DND-41 (cell line): ENCODE data around the gene SYNE1.

ENCODE experiments used
- ATAC-seq: fragments of 200-7000 bp; cut with Tn5 transposase; 3 replicates; pipeline ENCODE4 v1.9.1; 2021; ENCODE audit warnings: low read depth; ENCODE audit not compliant: insufficient read depth
- DNase-seq: peaks from one replicate; pipeline ENCODE4 v3.0.0-alpha.2; 2020
- H2AFZ ChIP-seq: 2 replicates; pipeline ENCODE4 v1.6.0; 2012; ENCODE audit warnings: low read depth, low read length
- H3K27ac ChIP-seq: 2 replicates; pipeline ENCODE4 v1.5.1; 2012; ENCODE audit warnings: low read length, inconsistent platforms
- H3K27me3 ChIP-seq: fragments of 200-600 bp; sonication (generic); 2 replicates; pipeline ENCODE4 v1.6.0; 2012; ENCODE audit warnings: low read length, mild to moderate bottlenecking, inconsistent platforms; ENCODE audit not compliant: insufficient read depth, poor library complexity
- H3K36me3 ChIP-seq: 2 replicates; pipeline ENCODE4 v1.5.1; 2012; ENCODE audit warnings: low read length, inconsistent platforms; ENCODE audit not compliant: insufficient read depth
- H3K4me1 ChIP-seq: 2 replicates; pipeline ENCODE4 v1.5.1; 2012; ENCODE audit warnings: mild to moderate bottlenecking, low read length; ENCODE audit not compliant: insufficient read depth
- H3K4me2 ChIP-seq: 2 replicates; pipeline ENCODE4 v1.6.0; 2012; ENCODE audit warnings: mild to moderate bottlenecking, moderate library complexity, low read length, inconsistent platforms; ENCODE audit not compliant: insufficient read depth
- H3K4me3 ChIP-seq, 2 experiments: fragments of 200-600 bp in 1 of 2; shearing (Covaris generic) in 1 of 2; 2 replicates each; pipeline ENCODE4 v1.5.1; 2012 to 2016; ENCODE audit warnings: inconsistent platforms in 2 of 2, low read length in 2 of 2, mild to moderate bottlenecking in 2 of 2, low read depth in 1 of 2, moderate library complexity in 1 of 2
- H3K79me2 ChIP-seq: 2 replicates; pipeline ENCODE4 v1.6.0; 2012; ENCODE audit warnings: low read length, inconsistent platforms; ENCODE audit not compliant: insufficient read depth
- H3K9ac ChIP-seq: 2 replicates; pipeline ENCODE4 v1.6.0; 2012; ENCODE audit warnings: low read depth, mild to moderate bottlenecking, inconsistent platforms, low read length, moderate library complexity
- H3K9me3 ChIP-seq: 2 replicates; pipeline ENCODE4 v1.5.1; 2012; ENCODE audit warnings: low read length, moderate library complexity, mild to moderate bottlenecking, inconsistent platforms; ENCODE audit not compliant: insufficient read depth, severe bottlenecking
- H4K20me1 ChIP-seq: 2 replicates; pipeline ENCODE4 v1.6.0; 2012; ENCODE audit warnings: low read length; ENCODE audit not compliant: insufficient read depth
- EZH2 ChIP-seq: IDR thresholded peaks from 3 replicates; pipeline ENCODE4 v1.6.1; 2012; ENCODE audit warnings: borderline replicate concordance, low read depth, mild to moderate bottlenecking, moderate library complexity, low read length, inconsistent platforms; ENCODE audit not compliant: severe bottlenecking
- TF ChIP-seq, protein P1 (sequence below): IDR thresholded peaks from 2 replicates; pipeline ENCODE4 v1.5.1; 2012; ENCODE audit warnings: borderline replicate concordance, low read length, moderate library complexity, mild to moderate bottlenecking; ENCODE audit not compliant: poor library complexity, severe bottlenecking; ENCODE audit errors: extremely low read depth

The SYNE1 gene

DNA sequence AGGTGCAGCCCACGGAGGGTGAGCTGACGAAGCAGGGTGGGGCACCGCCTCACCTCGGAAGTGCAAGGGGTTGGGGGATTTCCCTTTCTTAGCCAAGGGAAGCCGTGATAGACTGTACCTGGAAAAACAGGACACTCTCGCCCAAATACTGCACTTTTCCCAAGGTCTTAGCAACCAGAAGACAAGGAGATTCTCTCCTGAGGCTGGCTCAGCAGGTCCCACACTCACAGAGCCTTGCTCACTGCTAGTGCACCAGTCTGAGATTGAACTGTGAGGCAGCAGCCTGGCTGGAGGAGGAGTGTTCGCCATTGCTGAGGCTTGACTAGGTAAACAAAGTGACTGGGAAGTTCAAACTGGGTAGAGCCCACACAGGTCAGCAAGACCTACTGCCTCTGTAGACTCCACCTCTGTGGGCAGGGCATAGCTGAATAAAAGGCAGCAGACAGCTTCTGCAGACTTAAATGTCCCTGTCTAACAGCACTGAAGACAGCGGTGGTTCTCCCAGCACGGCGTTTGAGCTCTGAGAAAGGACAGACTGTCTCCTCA lies 28.0 kb downstream of the SYNE1 start:
- H3K36me3 ChIP-seq = no peaks in the 10 kb centered on the region
- H3K27me3 ChIP-seq = no peaks in the 10 kb centered on the region
- no peak overlapping the region for H2AFZ ChIP-seq
- TF ChIP-seq EZH2 = no peak
- TF ChIP-seq, protein P1, sequence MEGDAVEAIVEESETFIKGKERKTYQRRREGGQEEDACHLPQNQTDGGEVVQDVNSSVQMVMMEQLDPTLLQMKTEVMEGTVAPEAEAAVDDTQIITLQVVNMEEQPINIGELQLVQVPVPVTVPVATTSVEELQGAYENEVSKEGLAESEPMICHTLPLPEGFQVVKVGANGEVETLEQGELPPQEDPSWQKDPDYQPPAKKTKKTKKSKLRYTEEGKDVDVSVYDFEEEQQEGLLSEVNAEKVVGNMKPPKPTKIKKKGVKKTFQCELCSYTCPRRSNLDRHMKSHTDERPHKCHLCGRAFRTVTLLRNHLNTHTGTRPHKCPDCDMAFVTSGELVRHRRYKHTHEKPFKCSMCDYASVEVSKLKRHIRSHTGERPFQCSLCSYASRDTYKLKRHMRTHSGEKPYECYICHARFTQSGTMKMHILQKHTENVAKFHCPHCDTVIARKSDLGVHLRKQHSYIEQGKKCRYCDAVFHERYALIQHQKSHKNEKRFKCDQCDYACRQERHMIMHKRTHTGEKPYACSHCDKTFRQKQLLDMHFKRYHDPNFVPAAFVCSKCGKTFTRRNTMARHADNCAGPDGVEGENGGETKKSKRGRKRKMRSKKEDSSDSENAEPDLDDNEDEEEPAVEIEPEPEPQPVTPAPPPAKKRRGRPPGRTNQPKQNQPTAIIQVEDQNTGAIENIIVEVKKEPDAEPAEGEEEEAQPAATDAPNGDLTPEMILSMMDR = no peak
- DNase-seq (no peak), ATAC-seq (no peak)
- no peaks in the 10 kb centered on the region for H3K9me3 ChIP-seq
- H3K27ac ChIP-seq = no peak overlapping the region
- H3K9ac ChIP-seq = no peak overlapping the region
- no peaks in the 10 kb centered on the region for H3K79me2 ChIP-seq
- H3K4me1 ChIP-seq = no peaks in the 10 kb centered on the region
- H3K4me3 ChIP-seq = no peak overlapping the region
- no peaks in the 10 kb centered on the region for H4K20me1 ChIP-seq
- H3K4me2 ChIP-seq = no peak overlapping the region

DNA sequence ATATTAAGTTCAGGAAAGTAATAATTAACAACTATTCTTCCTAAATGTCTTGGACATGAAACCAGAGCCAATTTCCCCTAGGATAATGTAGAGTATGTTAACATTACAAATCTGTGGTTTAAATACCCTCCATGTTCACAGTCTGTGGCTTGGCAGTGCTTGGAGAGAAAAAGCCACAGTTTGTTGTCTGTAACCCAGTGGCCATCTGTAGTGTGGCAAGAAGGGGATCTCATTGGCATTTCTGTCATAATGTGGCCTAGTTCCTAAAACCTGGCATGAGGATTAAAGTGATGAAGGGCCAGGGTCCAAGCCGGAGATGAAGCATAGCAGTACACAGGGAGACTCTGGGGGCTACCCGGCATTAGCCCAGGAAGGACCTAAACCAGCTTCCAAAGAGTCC lies 31.2 kb downstream of the SYNE1 start:
- no peaks in the 10 kb centered on the region for H3K79me2 ChIP-seq
- no peak overlapping the region for H2AFZ ChIP-seq
- H3K4me2 ChIP-seq = no peak overlapping the region
- no peaks in the 10 kb centered on the region for H3K36me3 ChIP-seq
- H4K20me1 ChIP-seq = no peaks in the 10 kb centered on the region
- no peak for DNase-seq
- ATAC-seq = no peak
- H3K27me3 ChIP-seq = no peaks in the 10 kb centered on the region
- no peak overlapping the region for H3K9ac ChIP-seq
- no peak for TF ChIP-seq EZH2
- TF ChIP-seq, protein P1 = no peak
- no peaks in the 10 kb centered on the region for H3K4me1 ChIP-seq
- H3K27ac ChIP-seq = no peak overlapping the region
- H3K4me3 ChIP-seq = no peak overlapping the region
- no peaks in the 10 kb centered on the region for H3K9me3 ChIP-seq

DNA sequence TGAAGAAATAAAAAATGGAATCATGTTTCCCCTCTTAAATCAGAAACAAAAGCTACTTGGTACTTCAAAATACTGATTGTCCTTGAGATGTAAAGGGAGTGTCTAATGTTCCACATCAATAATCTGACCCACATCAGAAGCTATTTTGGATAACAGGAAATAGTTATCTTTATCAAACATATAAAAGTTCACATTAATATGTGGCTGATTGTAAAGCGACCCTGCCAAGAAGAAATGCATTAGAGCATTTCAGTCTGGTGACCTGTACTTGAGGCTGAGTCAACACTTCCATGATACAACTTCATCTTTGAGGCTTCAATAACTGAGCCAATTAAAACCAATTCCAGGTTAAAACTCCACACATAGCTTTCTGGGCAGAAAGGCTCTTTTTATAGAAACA lies 31.8 kb downstream of the SYNE1 start:
- H2AFZ ChIP-seq = no peak overlapping the region
- ATAC-seq = no peak
- no peaks in the 10 kb centered on the region for H3K9me3 ChIP-seq
- no peak for DNase-seq
- no peaks in the 10 kb centered on the region for H3K4me1 ChIP-seq
- no peak overlapping the region for H3K4me2 ChIP-seq
- H3K27ac ChIP-seq = no peak overlapping the region
- H3K4me3 ChIP-seq = no peak overlapping the region
- H3K27me3 ChIP-seq = no peaks in the 10 kb centered on the region
- no peaks in the 10 kb centered on the region for H3K36me3 ChIP-seq
- no peaks in the 10 kb centered on the region for H3K79me2 ChIP-seq
- H3K9ac ChIP-seq = no peak overlapping the region
- no peaks in the 10 kb centered on the region for H4K20me1 ChIP-seq
- TF ChIP-seq EZH2 = no peak
- TF ChIP-seq, protein P1 = no peak

DNA sequence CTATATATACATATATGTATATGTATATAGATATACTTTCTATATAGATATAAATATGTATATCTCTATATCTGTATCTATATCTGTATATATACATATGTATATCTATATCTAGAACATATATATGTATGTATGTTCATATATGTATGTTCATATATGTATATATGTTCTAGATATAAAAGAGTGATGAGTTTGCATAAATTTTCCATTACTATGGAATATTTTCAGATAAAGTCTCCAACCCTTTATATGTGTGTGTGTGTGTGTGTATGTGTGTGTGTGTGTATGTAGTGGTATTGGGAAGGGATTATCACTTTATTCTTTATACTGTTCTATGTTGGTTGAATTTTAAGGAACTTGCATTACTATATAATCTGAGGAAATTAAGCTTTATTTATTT lies 33.3 kb downstream of the SYNE1 start:
- Histone ChIP-seq H2AFZ (no peak overlapping the region), H3K4me2 (no peak overlapping the region), H3K79me2 (no peaks in the 10 kb centered on the region), H3K4me3 (no peak overlapping the region), H4K20me1 (no peaks in the 10 kb centered on the region), H3K27me3 (no peaks in the 10 kb centered on the region), H3K36me3 (no peaks in the 10 kb centered on the region), H3K9me3 (no peaks in the 10 kb centered on the region), H3K9ac (no peak overlapping the region), H3K4me1 (no peaks in the 10 kb centered on the region), H3K27ac (no peak overlapping the region)
- TF ChIP-seq, protein P1 = no peak
- TF ChIP-seq EZH2 = no peak
- ATAC-seq (no peak), DNase-seq (no peak)
